ENCODE measurements around the gene POLR3E. TPM values are rescaled to one million over a fixed set of nuclear protein-coding genes. Genes with fewer than 3 reads are reported as not detected.

The POLR3E gene
- total and polyA plus RNA-seq, 4 donors: 13.1 to 36.7 (median 30.6) TPM

DNA sequence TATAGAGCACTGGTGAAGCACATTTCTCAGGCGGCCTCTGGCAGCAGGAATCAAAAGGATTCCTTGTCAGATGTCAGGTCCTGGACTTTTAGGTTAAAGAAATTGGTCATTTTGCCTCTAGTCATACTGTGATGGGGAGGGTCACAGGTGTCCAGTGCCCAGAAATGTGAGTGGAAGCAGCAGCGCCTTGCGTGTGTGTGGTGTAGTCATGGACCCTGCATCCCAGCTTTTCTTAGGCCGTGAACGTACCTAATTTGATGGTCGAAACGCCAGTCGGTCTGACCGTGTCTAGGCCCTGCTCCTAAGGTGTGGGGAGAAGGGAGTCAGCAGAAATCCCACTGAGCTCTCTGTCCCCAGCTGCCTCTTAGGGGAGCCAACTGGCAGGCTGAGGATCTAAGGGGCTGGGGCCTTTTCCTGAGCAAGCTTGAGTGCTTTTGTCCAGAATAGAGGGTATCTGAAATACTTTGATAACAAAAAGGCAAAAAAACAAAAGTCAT lies 32.0 kb downstream of the POLR3E start:
- Histone ChIP-seq H3K27me3 (ENCODE audit: control insufficient read depth in 1 of 2, insufficient read depth in 2 of 2, low read length in 1 of 2) (no peaks in the 10 kb centered on the region), H3K27ac (ENCODE audit: low read depth in 1 of 2, low read length in 2 of 2) (no peak overlapping the region), H3K4me3 (ENCODE audit: low read length in 2 of 2) (no peak overlapping the region), H3K4me1 (ENCODE audit: control insufficient read depth in 1 of 2, insufficient read depth in 2 of 2, low read length in 2 of 2) (no peaks in the 10 kb centered on the region), H3K9me3 (ENCODE audit: control insufficient read depth, low read length) (no peaks in the 10 kb centered on the region), H3K36me3 (ENCODE audit: control insufficient read depth in 1 of 2, insufficient read depth in 2 of 2, low read length in 1 of 2) (peaks cover 0 to 5% of the 10 kb centered on the region in 2 donors)
- intact Hi-C loops (cut with DNase I): loop anchor here in 1 of 2 donors (10.0 kb wide), 1 partner anchor 1144 kb away; no protein-coding TSS in a partner anchor
- 88 to 91% methylated on average over 9 of the region's 9 CpGs for WGBS, 2 donors
- ATAC-seq (ENCODE audit: low FRiP score): no peak
- DNase-seq: no peak

DNA sequence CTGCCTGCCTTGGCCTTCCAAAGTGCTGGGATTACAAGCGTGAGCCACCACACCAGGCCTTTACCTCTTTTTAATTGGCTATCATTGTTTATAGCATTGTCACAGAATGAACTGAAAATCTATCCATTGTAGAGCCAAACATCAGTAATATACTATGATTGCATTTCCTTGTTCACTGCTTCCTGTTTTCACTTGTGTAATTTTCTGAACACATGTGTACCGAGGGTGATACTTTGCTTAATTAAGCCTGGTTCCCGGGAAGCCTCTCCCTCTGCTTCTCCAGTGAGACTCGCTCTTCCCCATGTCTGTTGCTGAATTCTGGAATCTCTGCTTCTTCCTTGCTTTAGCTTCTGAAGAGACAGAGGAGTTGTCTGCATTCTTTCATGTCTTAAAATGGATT lies 33.1 kb downstream of the POLR3E start:
- H3K4me1 ChIP-seq (ENCODE audit: control insufficient read depth in 1 of 2, insufficient read depth in 2 of 2, low read length in 2 of 2): no peaks in the 10 kb centered on the region
- no peak overlapping the region for H3K4me3 ChIP-seq (ENCODE audit: low read length in 2 of 2)
- DNase-seq (no peak), ATAC-seq (ENCODE audit: low FRiP score) (no peak)
- no peak overlapping the region for H3K27ac ChIP-seq (ENCODE audit: low read depth in 1 of 2, low read length in 2 of 2)
- WGBS, 2 donors: 83 to 86% methylated on average over 4 of the region's 4 CpGs
- H3K9me3 ChIP-seq (ENCODE audit: control insufficient read depth, low read length): no peaks in the 10 kb centered on the region
- intact Hi-C loops (cut with DNase I): no loop called here
- H3K27me3 ChIP-seq (ENCODE audit: control insufficient read depth in 1 of 2, insufficient read depth in 2 of 2, low read length in 1 of 2): no peaks in the 10 kb centered on the region
- peaks cover 0 to 6% of the 10 kb centered on the region in 2 donors for H3K36me3 ChIP-seq (ENCODE audit: control insufficient read depth in 1 of 2, insufficient read depth in 2 of 2, low read length in 1 of 2)

DNA sequence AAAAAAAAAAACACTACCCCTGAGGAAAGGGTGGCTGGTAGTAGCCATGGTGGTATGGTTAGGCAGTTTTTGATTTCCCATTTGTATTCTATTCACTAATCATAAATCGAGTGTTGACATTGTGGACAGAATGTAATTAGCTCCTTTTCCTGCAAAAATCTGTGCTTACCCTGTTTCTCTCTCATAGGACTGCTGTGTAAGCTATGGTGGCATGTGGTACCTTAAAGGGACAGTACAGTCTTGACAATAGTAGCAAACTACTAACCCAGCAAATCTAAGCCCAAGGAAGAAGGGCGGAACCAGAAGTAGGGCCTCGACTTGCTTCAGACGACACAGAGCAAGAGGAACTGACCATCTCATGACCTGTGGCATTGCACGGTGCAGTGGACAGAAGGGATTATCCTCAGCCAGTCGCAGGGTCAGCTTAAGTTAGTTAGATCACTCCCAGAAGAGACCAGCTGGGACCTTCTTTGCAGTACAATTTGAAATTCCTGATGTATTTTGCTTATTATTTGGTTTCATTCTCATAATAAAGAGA lies 36.3 kb downstream of the POLR3E start:
- Histone ChIP-seq H3K4me1 (ENCODE audit: control insufficient read depth in 1 of 2, insufficient read depth in 2 of 2, low read length in 2 of 2) (no peaks in the 10 kb centered on the region), H3K27me3 (ENCODE audit: control insufficient read depth in 1 of 2, insufficient read depth in 2 of 2, low read length in 1 of 2) (no peaks in the 10 kb centered on the region), H3K36me3 (ENCODE audit: control insufficient read depth in 1 of 2, insufficient read depth in 2 of 2, low read length in 1 of 2) (peaks cover 0 to 4% of the 10 kb centered on the region in 2 donors), H3K4me3 (ENCODE audit: low read length in 2 of 2) (no peak overlapping the region), H3K27ac (ENCODE audit: low read depth in 1 of 2, low read length in 2 of 2) (no peak overlapping the region), H3K9me3 (ENCODE audit: control insufficient read depth, low read length) (no peaks in the 10 kb centered on the region)
- intact Hi-C loops (cut with DNase I): no loop called here
- WGBS, 2 donors: 73 to 84% methylated on average over 6 of the region's 6 CpGs
- ATAC-seq (ENCODE audit: low FRiP score): peak; percentile 33
- peak in 1 of 2 donors; percentile 78 for DNase-seq

DNA sequence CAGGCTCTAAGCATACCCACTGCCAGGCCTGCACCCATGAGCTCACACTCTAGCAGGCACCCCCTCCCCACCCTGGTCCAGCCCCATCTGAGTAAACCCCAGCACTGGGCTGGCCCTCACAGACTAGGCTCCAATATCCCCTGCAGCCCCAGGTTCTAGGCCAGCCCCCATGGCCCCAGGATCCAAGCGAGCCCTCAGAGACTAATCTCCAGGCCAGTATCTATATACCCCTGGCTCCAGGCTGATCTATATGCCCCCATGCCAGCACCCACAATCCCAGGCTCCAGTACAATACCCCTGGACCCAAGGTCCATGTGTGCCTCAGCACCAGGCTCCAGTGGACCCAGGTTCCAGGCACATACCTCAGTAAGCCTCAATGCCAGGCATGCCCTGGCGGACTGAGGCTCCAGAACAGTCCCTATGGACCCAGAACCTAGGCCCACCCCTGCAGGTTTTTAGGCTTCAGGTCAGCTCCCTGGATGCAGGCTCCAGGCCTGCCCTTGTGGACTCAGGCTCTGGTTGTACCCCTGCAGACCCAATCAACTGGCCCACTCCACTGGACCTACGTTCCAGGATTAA lies 38.5 kb downstream of the POLR3E start:
- 95 to 96% methylated on average over 3 of the region's 3 CpGs for WGBS, 2 donors
- Histone ChIP-seq H3K4me1 (ENCODE audit: control insufficient read depth in 1 of 2, insufficient read depth in 2 of 2, low read length in 2 of 2) (no peaks in the 10 kb centered on the region), H3K4me3 (ENCODE audit: low read length in 2 of 2) (no peak overlapping the region), H3K27me3 (ENCODE audit: control insufficient read depth in 1 of 2, insufficient read depth in 2 of 2, low read length in 1 of 2) (no peaks in the 10 kb centered on the region), H3K9me3 (ENCODE audit: control insufficient read depth, low read length) (no peaks in the 10 kb centered on the region), H3K27ac (ENCODE audit: low read depth in 1 of 2, low read length in 2 of 2) (no peak overlapping the region), H3K36me3 (ENCODE audit: control insufficient read depth in 1 of 2, insufficient read depth in 2 of 2, low read length in 1 of 2) (peaks cover 0 to 4% of the 10 kb centered on the region in 2 donors)
- DNase-seq (no peak), ATAC-seq (ENCODE audit: low FRiP score) (peak; percentile 22)
- intact Hi-C loops (cut with DNase I): no loop called here

DNA sequence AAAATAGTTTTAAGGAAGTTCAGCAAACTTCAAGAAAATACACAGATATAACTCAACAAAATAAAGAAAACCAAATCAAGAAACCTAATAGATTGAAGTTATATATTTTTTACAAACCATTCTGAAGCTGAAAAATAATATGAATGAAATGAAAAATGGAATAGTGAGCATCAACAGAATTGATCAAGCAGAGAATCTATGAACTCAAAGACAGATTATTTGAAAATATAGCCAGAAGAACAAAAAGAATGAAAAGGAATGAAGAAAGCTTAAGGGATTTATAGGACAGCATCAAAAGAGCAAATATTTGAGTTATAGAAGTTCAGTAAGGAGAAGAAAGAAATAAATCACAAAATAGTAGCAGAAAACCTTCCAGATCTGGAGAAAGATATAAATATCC lies 39.4 kb downstream of the POLR3E start:
- H3K4me1 ChIP-seq (ENCODE audit: control insufficient read depth in 1 of 2, insufficient read depth in 2 of 2, low read length in 2 of 2): no peaks in the 10 kb centered on the region
- DNase-seq (no peak), ATAC-seq (ENCODE audit: low FRiP score) (no peak)
- H3K4me3 ChIP-seq (ENCODE audit: low read length in 2 of 2): no peak overlapping the region
- no peaks in the 10 kb centered on the region for H3K9me3 ChIP-seq (ENCODE audit: control insufficient read depth, low read length)
- intact Hi-C loops (cut with DNase I): no loop called here
- no peak overlapping the region for H3K27ac ChIP-seq (ENCODE audit: low read depth in 1 of 2, low read length in 2 of 2)
- no peaks in the 10 kb centered on the region for H3K27me3 ChIP-seq (ENCODE audit: control insufficient read depth in 1 of 2, insufficient read depth in 2 of 2, low read length in 1 of 2)
- peaks cover 0 to 4% of the 10 kb centered on the region in 2 donors for H3K36me3 ChIP-seq (ENCODE audit: control insufficient read depth in 1 of 2, insufficient read depth in 2 of 2, low read length in 1 of 2)

DNA sequence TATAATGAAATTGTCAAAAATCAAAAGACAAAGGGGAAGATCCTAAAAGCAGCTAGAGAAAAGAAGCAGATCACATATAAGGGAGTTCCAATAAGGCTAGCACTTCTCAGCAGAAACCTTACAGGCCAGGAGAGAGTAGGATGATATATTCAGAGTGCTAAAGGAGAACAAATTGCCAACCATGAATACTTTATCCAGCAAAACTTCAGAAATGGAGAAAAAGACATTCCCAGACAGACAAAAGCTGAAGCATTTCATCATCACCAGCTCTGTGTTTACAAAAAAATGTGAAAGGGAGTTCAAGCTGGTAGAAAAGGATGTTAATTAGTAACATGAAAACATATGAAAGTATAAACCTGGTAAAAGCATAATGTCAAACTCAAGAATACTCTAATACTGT lies 39.8 kb downstream of the POLR3E start:
- intact Hi-C loops (cut with DNase I): no loop called here
- Histone ChIP-seq H3K4me3 (ENCODE audit: low read length in 2 of 2) (no peak overlapping the region), H3K27ac (ENCODE audit: low read depth in 1 of 2, low read length in 2 of 2) (no peak overlapping the region), H3K4me1 (ENCODE audit: control insufficient read depth in 1 of 2, insufficient read depth in 2 of 2, low read length in 2 of 2) (no peaks in the 10 kb centered on the region), H3K36me3 (ENCODE audit: control insufficient read depth in 1 of 2, insufficient read depth in 2 of 2, low read length in 1 of 2) (peaks cover 0 to 4% of the 10 kb centered on the region in 2 donors), H3K9me3 (ENCODE audit: control insufficient read depth, low read length) (no peaks in the 10 kb centered on the region), H3K27me3 (ENCODE audit: control insufficient read depth in 1 of 2, insufficient read depth in 2 of 2, low read length in 1 of 2) (no peaks in the 10 kb centered on the region)
- DNase-seq: no peak
- ATAC-seq (ENCODE audit: low FRiP score): no peak

DNA sequence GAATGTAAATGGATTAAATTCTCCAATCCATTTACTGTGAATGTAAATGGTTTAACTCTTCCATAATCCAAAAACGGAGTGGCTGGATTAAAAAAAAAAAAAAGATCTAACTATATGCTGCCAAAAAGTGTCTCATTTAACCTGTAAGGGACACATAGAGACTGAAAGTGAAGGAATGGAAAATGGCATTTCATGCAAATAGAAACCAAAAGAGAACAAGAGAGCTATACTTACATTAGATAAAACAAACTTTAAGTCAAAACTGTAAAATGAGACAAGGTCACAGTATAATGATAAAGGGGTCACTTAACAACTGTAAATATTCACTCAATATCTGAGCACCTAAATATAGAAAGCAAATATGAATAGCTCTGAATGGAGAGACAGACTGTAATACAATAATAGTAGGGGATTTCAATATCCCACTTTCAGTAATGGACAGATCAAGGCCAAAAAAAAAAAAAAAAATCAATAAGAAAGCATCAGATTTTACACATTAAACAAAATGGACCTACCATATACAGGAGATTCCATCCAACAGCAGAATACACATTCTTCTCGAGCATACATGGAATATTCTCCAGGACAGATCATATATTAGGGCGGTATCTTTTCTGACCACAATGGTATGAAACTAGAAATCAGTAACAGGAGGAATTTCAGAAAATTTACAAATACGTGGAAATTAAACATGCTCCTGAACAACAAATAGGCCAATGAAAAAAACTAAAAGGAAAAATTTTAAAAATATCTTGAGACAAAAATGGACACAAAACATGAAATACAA lies 40.8 kb downstream of the POLR3E start:
- ATAC-seq (ENCODE audit: low FRiP score) (no peak), DNase-seq (no peak)
- no peaks in the 10 kb centered on the region for H3K9me3 ChIP-seq (ENCODE audit: control insufficient read depth, low read length)
- no peaks in the 10 kb centered on the region for H3K4me1 ChIP-seq (ENCODE audit: control insufficient read depth in 1 of 2, insufficient read depth in 2 of 2, low read length in 2 of 2)
- no peak overlapping the region for H3K4me3 ChIP-seq (ENCODE audit: low read length in 2 of 2)
- no peaks in the 10 kb centered on the region for H3K27me3 ChIP-seq (ENCODE audit: control insufficient read depth in 1 of 2, insufficient read depth in 2 of 2, low read length in 1 of 2)
- peaks cover 0 to 4% of the 10 kb centered on the region in 2 donors for H3K36me3 ChIP-seq (ENCODE audit: control insufficient read depth in 1 of 2, insufficient read depth in 2 of 2, low read length in 1 of 2)
- H3K27ac ChIP-seq (ENCODE audit: low read depth in 1 of 2, low read length in 2 of 2): no peak overlapping the region
- WGBS, 2 donors: 94% methylated on average over 4 of the region's 4 CpGs
- intact Hi-C loops (cut with DNase I): no loop called here

DNA sequence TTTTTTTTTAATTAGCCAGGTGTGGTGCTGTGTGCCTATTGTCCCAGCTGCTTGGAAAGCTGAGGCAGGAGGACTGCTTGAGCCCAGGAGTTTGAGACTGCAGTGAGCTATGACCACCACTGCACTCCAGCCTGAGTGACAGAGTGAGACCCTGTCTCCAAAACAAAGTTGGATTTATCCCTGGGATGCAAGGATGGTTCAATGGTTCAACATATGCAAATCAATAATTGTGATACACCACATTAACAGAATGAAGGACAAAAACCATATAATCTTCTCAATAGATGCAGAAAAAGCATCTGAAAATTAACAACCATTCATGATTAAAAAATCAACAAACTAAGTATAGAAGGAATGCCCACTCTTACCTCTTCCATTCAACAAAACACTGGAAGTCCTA lies 43.7 kb downstream of the POLR3E start:
- intact Hi-C loops (cut with DNase I): loop anchor here in 1 of 2 donors (10.0 kb wide), 1 partner anchor 74 kb away; no protein-coding TSS in a partner anchor
- H3K9me3 ChIP-seq (ENCODE audit: control insufficient read depth, low read length): no peaks in the 10 kb centered on the region
- DNase-seq: no peak

More for the DNA sequence above, 43.7 kb downstream of the POLR3E start:
- peaks cover 0 to 3% of the 10 kb centered on the region in 2 donors for H3K36me3 ChIP-seq (ENCODE audit: control insufficient read depth in 1 of 2, insufficient read depth in 2 of 2, low read length in 1 of 2)
- H3K27me3 ChIP-seq (ENCODE audit: control insufficient read depth in 1 of 2, insufficient read depth in 2 of 2, low read length in 1 of 2): no peaks in the 10 kb centered on the region
- H3K27ac ChIP-seq (ENCODE audit: low read depth in 1 of 2, low read length in 2 of 2): no peak overlapping the region
- no peak overlapping the region for H3K4me3 ChIP-seq (ENCODE audit: low read length in 2 of 2)
- ATAC-seq (ENCODE audit: low FRiP score): no peak
- no peaks in the 10 kb centered on the region for H3K4me1 ChIP-seq (ENCODE audit: control insufficient read depth in 1 of 2, insufficient read depth in 2 of 2, low read length in 2 of 2)

Measured in aorta (tissue), 5 donors.